ENCODE measurements around the gene NDEL1.

The NDEL1 gene

DNA sequence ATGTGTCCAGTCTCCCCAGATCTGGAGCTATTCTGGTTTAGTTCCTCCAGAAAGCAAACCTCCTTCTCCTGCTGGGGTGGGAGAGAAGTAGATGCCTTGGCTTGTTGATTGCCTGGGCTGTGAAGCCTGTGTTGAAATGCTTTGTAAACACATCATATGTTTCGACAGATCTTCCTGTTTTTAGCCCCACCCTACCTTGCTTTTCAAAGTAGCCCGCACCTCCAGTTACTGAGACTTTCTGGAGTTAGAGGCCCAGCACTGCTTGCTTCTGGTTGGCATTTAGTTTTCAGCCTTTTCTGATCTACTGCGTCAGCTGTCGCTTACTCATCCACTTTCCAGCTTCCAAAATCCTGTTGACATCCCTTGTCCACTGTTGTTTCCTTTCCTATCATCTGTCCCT lies 17.9 kb upstream of the NDEL1 start:
- no peak for DNase-seq

DNA sequence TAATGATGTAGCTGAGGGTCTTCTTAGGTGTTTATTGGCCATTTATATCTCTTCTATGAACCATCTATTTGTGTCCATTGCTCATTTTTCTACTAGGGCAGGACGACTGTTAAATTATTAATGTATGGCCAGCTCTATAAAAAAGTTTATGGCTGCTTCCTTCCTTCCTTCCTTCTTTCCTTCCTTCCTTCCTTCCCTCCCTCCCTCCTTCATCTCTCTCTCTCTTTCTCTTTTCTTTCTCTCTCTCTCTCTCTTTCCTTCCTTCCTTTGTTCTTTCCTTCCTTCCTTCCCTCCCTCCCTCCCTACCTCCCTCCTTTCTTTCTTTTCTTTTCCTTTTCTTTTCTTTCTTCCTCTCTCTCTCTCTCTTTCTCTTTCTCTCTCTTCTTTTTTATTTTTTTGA lies 17.2 kb upstream of the NDEL1 start:
- no peak for DNase-seq

DNA sequence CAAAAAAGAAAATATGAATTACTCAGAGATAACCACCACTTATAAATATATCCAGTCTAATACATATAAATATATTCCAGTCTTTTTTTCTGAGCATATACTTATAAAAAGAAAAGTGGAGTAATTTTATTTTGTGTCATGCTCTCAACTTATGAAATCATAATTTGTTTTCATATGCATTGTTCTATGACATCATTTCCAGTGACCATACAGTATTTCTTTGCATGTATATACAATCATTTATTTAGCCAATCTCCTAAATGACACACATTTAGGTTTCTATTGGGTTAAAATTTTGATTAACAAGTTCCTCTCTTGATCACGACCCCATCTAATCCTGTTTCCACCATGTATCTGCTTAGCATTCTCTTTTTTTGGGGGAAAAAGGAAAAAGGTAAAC lies 16.4 kb upstream of the NDEL1 start:
- no peak for DNase-seq

DNA sequence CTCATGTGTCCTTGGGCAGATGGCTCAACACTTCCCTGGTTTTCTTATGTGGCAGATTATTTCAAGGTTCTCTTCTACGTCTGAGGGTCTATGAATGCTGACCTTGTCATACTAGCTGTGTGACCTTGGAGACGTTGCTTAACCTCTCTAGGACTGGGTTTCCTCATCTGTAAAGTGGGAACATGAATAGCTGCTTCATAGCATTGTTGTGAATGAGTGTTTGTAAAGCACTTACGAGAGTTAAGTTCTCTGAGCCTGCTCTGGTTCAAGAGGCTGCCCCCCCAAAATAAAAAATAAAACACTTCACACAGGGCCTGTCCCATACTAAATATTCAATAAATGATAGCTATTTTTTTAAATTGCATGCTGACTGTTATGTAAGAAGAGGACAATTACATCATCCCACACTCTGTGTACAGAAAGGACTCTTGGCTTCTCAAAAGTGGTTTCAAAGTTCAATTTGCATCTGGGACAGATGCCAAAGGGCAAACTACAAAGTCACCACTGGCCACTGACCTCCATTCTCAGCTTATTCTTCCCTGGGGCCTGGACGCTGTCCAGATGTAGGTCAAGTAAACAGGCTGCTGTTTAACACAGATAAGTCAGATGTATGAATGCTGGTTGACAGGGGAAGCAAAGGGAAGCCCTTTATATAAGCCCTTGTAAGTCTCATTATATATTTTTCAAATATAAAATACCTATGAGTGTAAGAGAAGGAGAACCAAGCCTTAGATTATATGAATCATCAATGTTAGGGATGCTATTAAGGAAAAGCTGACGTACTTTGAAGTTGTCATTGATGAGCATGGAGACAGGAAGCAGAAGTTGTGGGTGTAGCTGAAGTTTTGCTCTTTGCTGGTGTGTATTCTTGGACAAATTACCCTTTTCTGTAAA lies 15.4 kb upstream of the NDEL1 start:
- peak; percentile 57 for DNase-seq

DNA sequence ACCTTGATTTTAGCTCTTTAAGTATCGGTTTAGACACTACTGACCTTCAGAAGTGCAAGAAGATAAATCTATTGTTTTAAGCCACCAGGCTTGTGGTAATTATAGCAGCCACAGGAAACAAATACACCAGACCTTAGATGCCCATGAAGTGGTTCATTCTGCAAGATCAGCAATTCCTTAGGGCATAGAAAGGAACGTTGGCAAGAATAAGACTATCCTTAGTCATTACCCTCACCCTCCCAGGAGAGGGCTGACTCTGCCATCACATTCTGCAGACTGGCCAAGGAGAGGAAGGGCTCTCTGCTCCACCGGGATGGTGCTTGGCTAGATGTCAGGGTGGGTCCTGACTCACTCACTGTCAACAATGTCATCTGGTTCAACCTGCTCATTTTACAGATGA lies 14.1 kb upstream of the NDEL1 start:
- no peak for DNase-seq

DNA sequence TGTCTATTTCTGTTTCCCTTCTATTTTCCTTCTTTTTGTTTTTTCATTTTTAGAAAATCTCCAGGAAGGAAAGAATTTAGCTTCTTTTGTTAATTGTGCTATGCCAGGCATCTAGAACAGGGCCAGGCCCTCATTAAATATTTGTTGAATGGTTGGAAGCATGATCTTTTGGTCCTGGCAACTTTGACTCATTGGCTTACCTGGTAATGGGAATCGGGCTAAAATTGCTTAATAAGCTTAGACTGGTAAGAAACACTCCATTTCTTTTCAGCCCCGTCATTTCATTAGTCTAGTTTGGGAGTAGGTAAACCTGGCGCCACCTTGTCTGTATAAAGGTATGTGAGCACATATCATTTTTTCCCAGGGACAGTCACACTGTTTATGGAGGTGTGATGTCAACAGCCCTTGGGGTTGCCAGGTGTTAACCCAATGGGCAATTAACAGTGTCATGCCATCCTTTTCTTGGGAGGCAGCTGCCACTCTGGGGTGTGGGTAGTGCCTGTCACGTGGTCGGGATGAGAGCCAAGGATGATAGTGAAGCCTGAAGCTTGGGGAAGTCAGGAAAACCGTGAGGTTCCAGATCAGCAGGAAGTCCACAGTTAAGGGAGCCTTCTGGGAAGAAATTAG lies 9.5 kb upstream of the NDEL1 start:
- no peak for DNase-seq

DNA sequence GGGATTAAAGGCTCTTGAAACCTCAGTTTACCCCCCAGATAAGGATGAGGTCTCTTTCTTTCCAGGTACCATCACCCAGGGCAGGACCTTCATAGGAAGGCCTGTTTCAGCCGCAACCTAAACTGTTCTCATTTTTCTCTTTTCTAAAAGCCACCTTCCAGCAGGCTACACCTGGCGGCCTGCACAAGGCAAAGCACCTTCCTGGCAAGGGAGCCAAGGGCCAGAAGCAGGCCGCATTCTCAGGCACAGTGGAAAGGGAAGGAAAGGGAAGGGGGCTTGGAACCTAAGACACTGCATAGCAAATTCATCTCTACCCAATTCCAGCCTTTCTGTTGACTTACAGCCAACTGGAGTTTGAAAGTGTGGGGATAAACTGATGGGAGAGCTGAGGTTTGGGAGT lies 8.9 kb upstream of the NDEL1 start:
- DNase-seq = no peak

DNA sequence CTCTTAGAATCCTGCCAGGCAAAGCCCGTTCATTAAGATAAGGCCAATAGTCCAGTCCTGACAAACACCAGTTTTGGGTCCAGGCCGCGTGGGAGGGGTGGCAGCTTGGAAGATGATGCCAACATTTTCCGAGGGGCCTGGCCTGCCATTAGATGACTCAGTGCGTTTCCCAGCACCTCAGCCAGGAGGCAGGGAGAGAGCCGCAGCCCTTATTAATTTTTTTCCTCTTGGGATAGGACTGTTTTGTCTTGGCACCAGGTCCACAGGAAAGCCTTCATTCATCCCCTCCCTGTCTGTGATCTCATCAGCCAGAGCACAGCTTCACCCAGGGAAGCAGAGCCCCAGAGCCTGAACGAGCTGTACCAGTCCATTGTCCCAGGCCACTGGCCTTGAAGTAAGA lies 4.7 kb upstream of the NDEL1 start:
- peak; percentile 55 for DNase-seq

DNA sequence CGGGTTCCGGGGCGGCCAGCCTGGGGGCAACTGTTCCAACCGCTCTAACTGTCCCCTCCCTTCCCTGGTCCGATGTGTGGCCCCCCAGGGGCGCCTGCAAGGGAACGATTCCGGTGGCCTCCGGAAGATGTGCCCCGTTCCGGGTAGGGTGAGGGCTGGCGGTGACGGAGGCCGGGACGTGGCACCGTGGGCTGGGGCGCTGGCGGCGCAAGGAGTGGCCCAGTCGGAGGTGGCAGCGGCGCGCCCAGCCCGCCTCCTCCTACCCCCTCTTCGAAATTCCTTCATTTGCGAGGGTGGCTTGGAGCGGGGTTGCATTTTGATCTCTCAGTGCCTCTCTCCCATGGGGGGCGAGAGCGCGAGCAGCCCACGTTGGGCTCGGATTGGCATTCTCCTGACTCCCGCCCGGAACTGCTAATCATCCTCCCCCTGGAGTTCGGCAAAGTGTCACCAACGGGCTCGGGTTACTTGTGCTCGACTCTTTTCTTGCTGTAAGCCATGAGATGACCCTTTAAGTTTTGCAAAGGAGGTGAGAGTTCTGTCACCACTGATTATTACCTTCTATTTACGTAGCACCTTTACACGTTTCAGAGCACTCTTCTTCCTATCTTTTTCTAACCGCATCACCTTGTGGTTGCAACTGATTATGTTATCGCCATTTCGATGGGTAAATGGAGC lies 622 bp downstream of the NDEL1 start:
- peak; percentile 81 for DNase-seq

DNA sequence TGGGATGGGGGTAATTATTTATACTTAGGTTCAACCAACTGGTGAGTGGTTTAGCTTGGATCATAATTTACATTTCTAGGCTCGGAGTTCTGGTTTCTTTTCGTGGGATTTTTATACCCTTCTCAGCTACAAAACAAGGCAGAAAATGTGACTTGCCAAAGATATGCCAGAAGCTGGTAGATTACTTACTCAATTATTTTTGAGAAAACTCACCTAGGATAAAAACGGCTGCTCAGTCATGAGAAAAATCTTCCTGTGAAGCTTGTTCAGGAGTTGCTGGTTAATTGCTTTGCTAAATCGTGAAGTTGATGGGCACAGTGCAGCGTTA lies 1.1 kb downstream of the NDEL1 start:
- no peak for DNase-seq

DNA sequence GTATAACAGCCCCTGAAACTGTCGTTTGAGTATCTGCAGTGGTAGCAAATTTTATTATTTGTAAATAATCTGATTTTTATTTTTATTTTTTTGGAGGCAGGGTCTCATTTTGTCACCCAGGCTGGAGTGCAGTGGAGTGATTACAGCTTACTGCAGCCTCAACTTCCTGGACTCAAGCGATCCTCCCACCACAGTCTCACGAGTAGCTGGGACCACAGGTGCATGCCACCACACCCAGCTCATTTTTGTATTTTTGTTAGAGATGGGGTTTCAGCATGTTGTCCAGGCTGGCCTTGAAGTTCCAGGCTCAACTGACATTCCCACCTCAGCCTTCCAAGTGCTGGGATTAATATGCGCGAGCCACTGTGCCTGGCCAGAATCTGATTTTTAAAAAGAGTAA lies 2.8 kb downstream of the NDEL1 start:
- no peak for DNase-seq

DNA sequence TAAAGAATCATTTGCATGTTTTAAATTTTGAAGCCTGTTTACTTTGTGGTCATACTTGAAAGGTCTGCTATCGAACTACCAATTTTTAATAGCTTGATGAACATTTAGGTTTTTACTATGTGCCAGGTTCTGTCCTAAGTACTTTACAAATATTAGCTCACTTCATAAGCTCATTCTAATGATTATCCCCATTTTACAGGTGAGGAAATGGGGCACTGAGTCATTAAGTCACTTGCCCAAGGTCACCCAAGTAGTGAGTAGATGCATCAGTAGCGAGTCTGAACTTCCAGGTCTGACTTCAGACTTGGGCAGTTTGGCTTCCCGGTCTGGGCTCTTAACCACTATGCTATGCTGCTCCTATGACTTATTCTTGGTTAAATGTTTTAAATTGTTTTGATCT lies 4.0 kb downstream of the NDEL1 start:
- DNase-seq = no peak

DNA sequence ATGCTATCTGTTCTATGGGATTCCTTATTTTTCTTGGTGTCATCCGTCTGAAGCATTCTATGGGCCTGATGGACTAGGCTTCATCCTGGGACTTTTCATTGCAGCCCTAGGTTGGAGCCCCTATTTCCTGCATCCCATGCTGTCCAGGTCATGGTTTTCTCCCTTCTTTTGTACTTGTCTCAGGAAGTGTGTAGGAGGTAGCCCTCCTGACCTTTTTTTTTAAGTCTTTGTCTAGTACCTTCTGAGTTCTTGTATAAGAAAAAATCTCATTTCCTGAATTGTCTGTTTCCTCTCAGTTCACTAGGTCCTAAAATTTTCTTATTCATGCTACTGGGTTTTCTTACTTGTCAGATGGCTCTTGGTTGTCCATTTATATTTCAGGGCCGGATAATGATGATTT lies 6.0 kb downstream of the NDEL1 start:
- DNase-seq = no peak

DNA sequence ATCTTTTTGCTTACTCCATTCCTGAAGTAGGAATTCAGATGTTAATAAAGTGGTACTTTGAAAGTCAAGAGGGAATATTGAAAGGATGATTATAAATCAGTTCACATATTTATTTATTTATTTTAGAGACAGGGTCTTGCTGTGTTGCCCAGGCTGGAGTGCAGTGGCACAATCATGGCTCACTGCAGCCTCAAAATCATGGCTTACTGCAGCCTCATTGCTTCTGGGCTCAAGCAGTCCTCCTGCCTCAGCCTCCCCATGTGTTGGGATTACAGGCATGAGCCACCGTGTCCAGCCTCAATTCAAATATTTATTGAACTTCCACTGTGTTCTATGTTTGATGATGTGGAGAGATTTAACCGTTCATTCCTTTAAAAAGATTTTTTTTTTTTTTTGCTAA lies 6.6 kb downstream of the NDEL1 start:
- no peak for DNase-seq

DNA sequence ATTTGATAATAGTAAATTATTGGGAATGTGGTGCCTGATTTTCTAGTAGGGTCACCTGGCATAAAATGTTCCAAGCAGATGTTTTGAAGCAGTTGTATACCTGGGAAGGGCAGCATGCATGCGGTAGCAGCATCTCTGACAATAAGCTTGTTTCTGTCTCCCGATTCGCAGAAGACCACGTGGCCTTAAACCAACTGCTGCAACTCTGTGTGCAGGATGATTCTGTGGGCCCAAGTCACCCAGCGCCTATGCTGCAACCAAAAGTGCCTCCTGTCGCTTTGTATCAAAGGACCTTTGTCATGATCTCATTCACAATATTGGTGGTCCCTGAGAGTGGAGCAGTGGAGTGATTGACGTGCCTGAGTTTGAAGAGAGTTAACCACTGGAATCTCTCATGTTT lies 8.1 kb downstream of the NDEL1 start:
- no peak for DNase-seq

DNA sequence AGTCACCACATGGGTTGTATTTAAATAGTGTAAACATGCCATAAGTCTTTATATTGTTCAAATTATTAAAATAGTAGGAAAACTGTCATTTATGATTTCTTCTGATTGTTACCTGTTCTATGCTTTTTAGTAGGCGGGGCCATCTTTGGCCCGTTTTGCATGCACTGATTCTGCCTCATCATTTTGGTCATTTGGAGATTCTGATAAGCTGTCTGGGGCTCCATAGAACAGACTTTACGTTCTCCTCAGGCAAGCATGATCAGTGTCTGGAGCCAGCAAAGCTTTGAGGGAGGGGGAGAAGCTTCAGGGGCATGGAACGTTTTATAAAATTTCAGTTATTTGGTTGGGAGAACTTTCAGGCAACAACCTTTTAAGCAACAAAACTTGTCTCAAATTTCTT lies 8.8 kb downstream of the NDEL1 start:
- DNase-seq = no peak

DNA sequence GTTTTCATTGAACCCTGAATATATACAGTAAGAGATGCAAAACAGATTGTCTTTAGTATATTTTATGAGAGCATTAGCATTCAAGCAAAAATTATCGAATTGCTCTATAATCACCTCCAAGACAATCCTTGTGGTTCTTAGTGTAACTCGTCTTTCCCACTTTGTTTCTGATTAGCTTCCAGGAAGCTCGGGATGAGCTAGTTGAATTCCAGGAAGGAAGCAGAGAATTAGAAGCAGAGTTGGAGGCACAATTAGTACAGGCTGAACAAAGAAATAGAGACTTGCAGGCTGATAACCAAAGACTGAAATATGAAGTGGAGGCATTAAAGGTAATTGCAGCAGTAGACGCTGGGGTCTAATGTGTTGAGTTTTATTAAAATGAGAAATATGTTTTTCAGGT lies 9.9 kb downstream of the NDEL1 start:
- DNase-seq = no peak

DNA sequence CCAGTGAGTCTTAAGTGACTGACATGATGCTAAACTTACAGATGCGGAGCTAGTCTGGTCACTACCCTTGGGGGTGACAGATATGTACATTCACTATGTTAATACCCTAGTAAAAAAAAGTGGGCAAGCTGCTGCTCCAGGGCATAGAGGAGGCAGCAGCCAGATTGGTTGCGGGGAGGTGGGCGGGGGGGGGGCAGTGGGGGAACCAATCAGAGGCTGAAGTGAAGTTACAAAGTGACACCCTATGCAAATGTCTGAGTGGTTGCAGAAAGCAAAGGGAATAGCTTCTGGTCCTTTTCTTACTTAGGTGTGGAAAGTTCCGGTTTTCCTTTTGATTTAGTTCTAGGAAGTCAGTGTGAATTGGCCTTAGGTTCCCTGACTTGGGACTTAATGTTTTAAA lies 12.1 kb downstream of the NDEL1 start:
- no peak for DNase-seq

DNA sequence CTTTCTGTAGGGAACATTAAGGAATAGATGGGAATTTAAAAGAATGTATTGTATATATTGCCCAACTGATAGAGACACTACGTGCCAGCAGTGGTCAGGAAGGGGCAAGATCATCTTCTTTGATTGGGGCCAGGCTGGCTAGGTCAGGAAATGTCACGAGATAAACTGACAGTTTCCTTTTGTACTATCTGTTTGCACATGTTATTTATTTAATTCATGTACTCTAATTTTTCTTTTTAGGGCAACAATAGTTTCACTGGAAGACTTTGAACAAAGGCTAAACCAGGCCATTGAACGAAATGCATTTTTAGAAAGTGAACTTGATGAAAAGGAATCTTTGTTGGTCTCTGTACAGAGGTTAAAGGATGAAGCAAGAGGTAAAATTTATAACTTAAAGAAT lies 12.6 kb downstream of the NDEL1 start:
- DNase-seq = no peak

DNA sequence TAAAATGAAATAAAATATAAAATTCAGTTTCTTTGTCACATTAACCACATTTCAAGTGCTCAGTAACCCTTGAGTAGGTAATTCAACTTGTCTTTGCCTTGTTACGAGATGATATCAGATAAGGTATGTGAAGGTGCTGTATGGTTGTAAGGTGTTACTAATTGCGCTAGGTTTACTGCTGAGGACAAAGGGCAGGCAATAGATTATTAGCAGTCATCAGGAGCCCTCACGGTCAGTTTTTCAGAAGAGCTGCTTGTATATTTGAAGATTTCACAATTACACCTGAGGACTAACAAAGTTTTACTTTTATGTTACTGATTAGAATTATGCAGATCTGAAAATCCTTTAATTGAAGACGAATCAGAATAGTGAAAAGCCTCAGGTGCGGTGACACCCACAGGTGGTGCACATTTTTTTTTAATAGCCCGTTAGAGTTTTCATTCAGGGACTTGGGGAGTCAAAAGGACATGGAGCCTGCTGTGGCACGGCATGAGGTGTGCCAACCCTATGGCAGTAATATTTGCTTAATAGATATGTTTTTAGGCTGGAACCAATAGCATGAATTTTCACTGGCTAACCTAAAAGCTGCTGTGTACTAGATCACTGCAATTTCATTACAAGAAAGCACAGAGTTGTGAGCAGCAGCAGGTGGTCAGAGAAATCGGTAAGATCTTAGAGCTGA lies 16.4 kb downstream of the NDEL1 start:
- no peak for DNase-seq

DNA sequence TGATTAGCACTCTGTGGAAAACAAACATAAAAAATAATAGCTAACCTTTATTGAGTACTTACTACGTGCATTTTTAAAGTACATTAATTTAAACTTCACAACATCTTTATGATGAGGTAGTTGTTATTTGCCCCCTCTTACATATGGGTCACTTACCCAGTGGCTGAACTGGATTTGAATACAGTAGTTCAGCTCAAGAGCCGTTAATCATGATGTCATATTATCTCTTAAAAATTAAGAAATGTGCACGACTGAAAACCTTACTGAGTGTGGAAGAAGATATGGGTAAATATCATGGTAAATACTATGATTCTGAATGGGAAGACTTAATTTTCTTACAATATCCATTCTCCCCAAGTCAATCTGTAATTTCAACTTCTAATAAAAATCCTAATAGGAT lies 17.6 kb downstream of the NDEL1 start:
- no peak for DNase-seq

DNA sequence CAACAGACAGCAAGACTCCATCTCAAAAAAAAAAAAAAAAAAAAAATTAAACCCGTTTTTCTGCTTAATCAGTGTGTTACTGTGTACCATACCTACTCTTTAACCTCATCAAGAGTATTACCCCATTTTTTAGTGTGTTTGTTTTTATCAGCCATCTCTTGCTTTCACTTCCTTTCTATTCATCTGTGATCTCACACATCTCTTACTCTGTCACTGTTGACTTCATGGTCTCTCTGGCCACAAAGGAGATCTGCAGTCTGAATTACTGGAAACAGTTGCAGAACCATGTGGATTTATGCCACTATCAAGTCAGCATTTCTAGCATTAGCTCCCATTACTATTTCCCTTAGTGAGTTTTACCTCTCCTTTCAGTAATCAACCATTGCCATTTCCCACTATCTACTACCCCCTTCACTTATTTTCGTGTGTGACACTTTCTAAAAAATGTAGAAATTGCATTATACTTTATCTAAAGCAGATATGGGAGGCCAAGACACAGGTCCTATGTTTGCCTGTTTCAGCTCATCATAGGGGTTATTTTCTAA lies 20.1 kb downstream of the NDEL1 start:
- DNase-seq = no peak

DNA sequence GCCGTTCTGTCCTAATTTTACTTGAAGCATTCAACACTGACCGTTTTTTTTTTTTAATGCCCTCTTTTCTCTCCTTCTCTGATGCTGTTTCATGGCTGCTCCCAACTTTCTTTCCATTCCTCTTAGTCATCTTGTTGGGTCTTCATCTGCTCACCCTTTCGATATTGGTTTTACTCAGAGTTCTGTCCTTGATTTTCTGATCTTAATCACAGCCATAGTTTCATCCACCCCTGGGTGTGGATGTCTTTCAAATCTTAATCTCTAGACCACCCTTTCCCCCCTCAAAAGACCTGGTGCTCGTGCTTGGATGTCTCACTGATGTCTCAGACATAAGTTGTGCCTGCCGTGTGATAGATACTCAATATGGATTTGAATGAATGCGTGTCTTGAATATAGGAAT lies 22.4 kb downstream of the NDEL1 start:
- DNase-seq = no peak
